GM23338 (cell line): ENCODE data around the gene BRD7. TPM values are rescaled to one million over a fixed set of nuclear protein-coding genes. Genes with fewer than 3 reads are reported as not detected.

Experiments
- ATAC-seq: fragments of 200-7000 bp; cut with Tn5 transposase; 3 replicates; pipeline ENCODE4 v1.9.1; 2020
- DNase-seq: peaks from one replicate; pipeline ENCODE4 v3.0.0-alpha.2; 2015; ENCODE audit warnings: low spot score
- H2AFZ ChIP-seq: fragments of 200-600 bp; sonication (generic); 2 replicates; pipeline ENCODE4 v1.8.0; 2016; ENCODE audit warnings: antibody characterized with exemption, mild to moderate bottlenecking, moderate library complexity
- H3F3A ChIP-seq: fragments of 200-600 bp; sonication (generic); replicated peaks from 2 replicates; pipeline ENCODE4 v1.8.0; 2017; ENCODE audit warnings: antibody characterized with exemption, mixed run types, low read depth
- H3K27ac ChIP-seq: fragments of 200-600 bp; sonication (generic); 2 replicates; pipeline ENCODE4 v1.6.1; 2016; ENCODE audit warnings: low read depth
- H3K27me3 ChIP-seq: fragments of 200-600 bp; sonication (generic); 2 replicates; pipeline ENCODE4 v1.8.0; 2016; ENCODE audit warnings: mild to moderate bottlenecking, mixed run types, moderate library complexity; ENCODE audit not compliant: insufficient read depth
- H3K36me3 ChIP-seq: fragments of 200-600 bp; sonication (generic); 2 replicates; pipeline ENCODE4 v1.8.0; 2016; ENCODE audit warnings: mild to moderate bottlenecking; ENCODE audit not compliant: insufficient read depth
- H3K4me1 ChIP-seq: fragments of 200-600 bp; sonication (generic); 2 replicates; pipeline ENCODE4 v1.8.0; 2016; ENCODE audit warnings: mild to moderate bottlenecking, moderate library complexity; ENCODE audit not compliant: insufficient read depth
- H3K4me2 ChIP-seq: fragments of 200-600 bp; sonication (generic); 2 replicates; pipeline ENCODE4 v1.7.1; 2017; ENCODE audit warnings: mixed run types
- H3K4me3 ChIP-seq: fragments of 200-600 bp; sonication (generic); 2 replicates; pipeline ENCODE4 v1.6.1; 2016; ENCODE audit warnings: mixed run types
- H3K79me2 ChIP-seq: fragments of 200-600 bp; sonication (generic); replicated peaks from 2 replicates; pipeline ENCODE4 v1.8.0; 2017; ENCODE audit warnings: mild to moderate bottlenecking; ENCODE audit not compliant: insufficient read depth
- H3K9me2 ChIP-seq: fragments of 200-600 bp; sonication (generic); 2 replicates; pipeline ENCODE4 v1.8.0; 2017; ENCODE audit not compliant: insufficient read depth
- H4K20me1 ChIP-seq: fragments of 200-600 bp; sonication (generic); replicated peaks from 2 replicates; pipeline ENCODE4 v1.8.0; 2017; ENCODE audit warnings: mild to moderate bottlenecking; ENCODE audit not compliant: insufficient read depth
- H3K27ac Mint-ChIP-seq: 2 replicates; pipeline ENCODE4 v1.8.0; 2020; ENCODE audit warnings: inconsistent platforms, mild to moderate bottlenecking, moderate library complexity, mixed read lengths
- H3K27me3 Mint-ChIP-seq: 3 replicates; pipeline ENCODE4 v1.8.0; 2022; ENCODE audit warnings: low read depth, mild to moderate bottlenecking, moderate library complexity, mixed read lengths, inconsistent platforms; ENCODE audit not compliant: insufficient read depth, poor library complexity
- H3K36me3 Mint-ChIP-seq: 3 replicates; pipeline ENCODE4 v1.8.0; 2021; ENCODE audit warnings: low read depth, mild to moderate bottlenecking, inconsistent platforms, moderate library complexity, mixed read lengths
- H3K4me1 Mint-ChIP-seq: 3 replicates; pipeline ENCODE4 v1.8.0; 2020; ENCODE audit warnings: mild to moderate bottlenecking, inconsistent platforms, mixed read lengths
- H3K4me3 Mint-ChIP-seq: 3 replicates; pipeline ENCODE4 v1.8.0; 2021; ENCODE audit warnings: moderate library complexity, mild to moderate bottlenecking, inconsistent platforms, mixed read lengths
- H3K9me3 Mint-ChIP-seq: 3 replicates; pipeline ENCODE4 v1.8.0; 2020; ENCODE audit warnings: moderate library complexity, mild to moderate bottlenecking, inconsistent platforms, mixed read lengths
- CREB1 ChIP-seq: fragments of 250-450 bp; sonication (Bioruptor Pico); IDR thresholded peaks from 2 replicates; pipeline ENCODE4 v1.5.0; 2020; ENCODE audit warnings: low read depth, mild to moderate bottlenecking, moderate library complexity
- CTCF ChIP-seq, 2 experiments: fragments of 200-600 bp in 1 of 2; sonication (generic) in 1 of 2; conservative IDR thresholded peaks; 2 replicates each; pipeline versions ENCODE4 v1.5.1 to v1.6.1; 2016 to 2017; ENCODE audit warnings: antibody characterized with exemption in 2 of 2, low read depth in 2 of 2, mild to moderate bottlenecking in 2 of 2, moderate library complexity in 1 of 2
- ETS1 ChIP-seq: IDR thresholded peaks from 2 replicates; pipeline ENCODE4 v1.6.1; 2016; ENCODE audit warnings: antibody characterized with exemption
- EZH2 ChIP-seq: fragments of 200-600 bp; sonication (generic); IDR thresholded peaks from one replicate; pipeline ENCODE4 v1.8.0; 2017; ENCODE audit warnings: antibody characterized with exemption, mild to moderate bottlenecking, low read depth; ENCODE audit not compliant: unreplicated experiment
- EZH2phosphoT487 ChIP-seq: fragments of 200-600 bp; sonication (generic); IDR thresholded peaks from one replicate; pipeline ENCODE4 v1.8.1; 2018; ENCODE audit warnings: antibody characterized with exemption; ENCODE audit not compliant: unreplicated experiment
- JUNB ChIP-seq: IDR thresholded peaks from one replicate; pipeline ENCODE4 v1.6.1; 2016; ENCODE audit warnings: antibody characterized with exemption; ENCODE audit not compliant: unreplicated experiment
- NANOG ChIP-seq: IDR thresholded peaks from 2 replicates; pipeline ENCODE4 v1.6.1; 2016; ENCODE audit warnings: antibody characterized with exemption, borderline replicate concordance
- POLR2AphosphoS5 ChIP-seq: IDR thresholded peaks from 2 replicates; pipeline ENCODE4 v1.6.1; 2016; ENCODE audit warnings: antibody characterized with exemption, low read depth
- REST ChIP-seq: IDR thresholded peaks from one replicate; pipeline ENCODE4 v1.6.1; 2018; ENCODE audit warnings: antibody characterized with exemption; ENCODE audit not compliant: unreplicated experiment
- STAT1 ChIP-seq: IDR thresholded peaks from one replicate; pipeline ENCODE4 v1.6.1; 2016; ENCODE audit warnings: antibody characterized with exemption; ENCODE audit not compliant: unreplicated experiment
- ZNF114 ChIP-seq: fragments of 250-450 bp; sonication (Bioruptor Pico); IDR thresholded peaks from 2 replicates; pipeline ENCODE4 v1.5.0; 2020; ENCODE audit warnings: mild to moderate bottlenecking, moderate library complexity
- ZNF331 ChIP-seq: fragments of 250-450 bp; sonication (Bioruptor Pico); IDR thresholded peaks from 2 replicates; pipeline ENCODE4 v1.5.0; 2020; ENCODE audit warnings: low read depth, mild to moderate bottlenecking, moderate library complexity
- ZNF462 ChIP-seq: fragments of 250-450 bp; sonication (Bioruptor Pico); IDR thresholded peaks from 2 replicates; pipeline ENCODE4 v1.5.0; 2020; ENCODE audit warnings: mild to moderate bottlenecking, moderate library complexity
- polyA plus RNA-seq: library from polyadenylated mRNA; unstranded; fragments of >200 nt; fragmentation: Nextera tagmentation; extraction: Ambion mirVana; gene quantifications from 2 replicates; pipeline ENCODE4 v1.2.1, GENCODE V29; 2016
- total RNA-seq: library from RNA; depleted of rRNA; stranded (reverse); fragments of >200 nt; shearing (Covaris generic); gene quantifications from 2 replicates; pipeline ENCODE4 v1.2.3, GENCODE V29; 2014

The BRD7 gene
- total and polyA plus RNA-seq, 2 experiments from 2014 or later = 93.0 to 149 TPM

- H3K36me3 ChIP-seq = no peaks in the 10 kb centered on the region
- H3K4me3 ChIP-seq = no peak overlapping the region
- H3F3A ChIP-seq = no peaks in the 10 kb centered on the region
- H2AFZ ChIP-seq = no peak overlapping the region
- ATAC-seq (no peak), DNase-seq (no peak)
- Mint-ChIP-seq H3K9me3 (no peaks in the 10 kb centered on the region), H3K27me3 (no peaks in the 10 kb centered on the region), H3K4me1 (no peaks in the 10 kb centered on the region), H3K36me3 (no peaks in the 10 kb centered on the region), H3K4me3 (no peak overlapping the region), H3K27ac (no peak overlapping the region)
- H3K79me2 ChIP-seq = no peaks in the 10 kb centered on the region
- no peak overlapping the region for H3K4me2 ChIP-seq
- no peak for TF ChIP-seq JUNB
- TF ChIP-seq ETS1 = no peak
- no peak for TF ChIP-seq STAT1
- no peak for TF ChIP-seq CTCF (conservative IDR thresholded peaks at IDR 0.05; ENCODE audit: low read depth in 2 of 2)
- TF ChIP-seq ZNF331 (CRISPR knock-in tag) = no peak
- no peak for TF ChIP-seq POLR2AphosphoS5
- no peak for TF ChIP-seq EZH2
- no peak for TF ChIP-seq REST
- no peak for TF ChIP-seq ZNF462 (CRISPR knock-in tag)
- no peak for TF ChIP-seq NANOG
- TF ChIP-seq ZNF114 (CRISPR knock-in tag) = no peak
- TF ChIP-seq EZH2phosphoT487 = no peak
- no peak for TF ChIP-seq CREB1
- H3K4me1 ChIP-seq = no peaks in the 10 kb centered on the region
- no peaks in the 10 kb centered on the region for H3K9me2 ChIP-seq
- no peaks in the 10 kb centered on the region for H4K20me1 ChIP-seq
- no peak overlapping the region for H3K27ac ChIP-seq
- H3K27me3 ChIP-seq = no peaks in the 10 kb centered on the region
These were observed 71.3 kb downstream of the BRD7 start for GRCh38 chr16:50297301-50298074.
